K562 (cell line): ENCODE measurements around the gene CEP41. TPM values are rescaled to one million over a fixed set of nuclear protein-coding genes. Genes with fewer than 3 reads are reported as not detected.

Experiments
- ATAC-seq: fragments of 200-7000 bp; cut with Tn5 transposase; 3 replicates; pipeline ENCODE4 v1.9.1; 2020; ENCODE audit warnings: moderate library complexity
- BruUV-seq: library from RNA; stranded (reverse); fragments of 400-500 nt; replicated peaks from 2 replicates; lab custom pipeline; 2021; lab: Mats Ljungman, UMichigan
- CTCF ChIA-PET: fragments of 300-600 bp; formaldehyde crosslinking; extraction: SDS; loops from one replicate; lab custom pipeline; 2021; ENCODE audit warnings: low intra/inter-chr PET ratio; lab: Yijun Ruan, JAX
- POLR2A ChIA-PET: fragments of 300-600, 350-650 bp; sonication (Branson Sonifier 250); formaldehyde crosslinking; extraction: SDS; loops from one replicate; lab custom pipeline; 2021; ENCODE audit warnings: antibody characterized with exemption, inconsistent platforms; lab: Yijun Ruan, JAX
- DNase-seq, 4 experiments: peaks; one replicate each; pipeline versions ENCODE4 v3.0.0 to v3.0.0-alpha.2; 2011 to 2018; ENCODE audit warnings: low spot score in 3 of 4, mixed read lengths in 3 of 4; ENCODE audit errors: extremely low read depth in 1 of 4
- FAIRE-seq: peaks from 2 replicates; lab custom pipeline; 2011; peaks lifted over from hg19 to GRCh38; lab: Jason Lieb, UNC
- H2AFZ ChIP-seq: 2 replicates; pipeline ENCODE4 v1.6.0; 2011; ENCODE audit warnings: low read depth, low read length, control low read depth, inconsistent platforms
- H3K27ac ChIP-seq: fragments of 200-600 bp; 3 replicates; pipeline ENCODE4 v1.8.0; 2011; ENCODE audit warnings: low read depth, mild to moderate bottlenecking, control low read depth, inconsistent platforms, low read length, moderate library complexity, mixed read lengths; ENCODE audit errors: extremely low read depth
- H3K27me3 ChIP-seq, 2 experiments: fragments of 300-600 bp in 1 of 2; 2 replicates in 1 of 2; 3 replicates in 1 of 2; pipeline versions ENCODE4 v1.6.0 to v1.8.0; 2011; ENCODE audit warnings: inconsistent platforms in 2 of 2, low read length in 2 of 2, mild to moderate bottlenecking in 1 of 2, mixed read lengths in 1 of 2, moderate library complexity in 1 of 2; ENCODE audit not compliant: control insufficient read depth in 2 of 2, insufficient read depth in 2 of 2
- H3K36me3 ChIP-seq: fragments of 300-600 bp; 3 replicates; pipeline ENCODE4 v1.8.0; 2011; ENCODE audit warnings: mild to moderate bottlenecking, low read length, inconsistent platforms; ENCODE audit not compliant: control insufficient read depth, insufficient read depth
- H3K4me1 ChIP-seq, 2 experiments: fragments of 200-600 bp in 1 of 2; replicated peaks in 1 of 2; 2 replicates in 1 of 2; 3 replicates in 1 of 2; pipeline versions ENCODE4 v1.5.1 to v1.8.0; 2011; ENCODE audit warnings: inconsistent platforms in 2 of 2, low read length in 2 of 2, mild to moderate bottlenecking in 1 of 2, mixed read lengths in 1 of 2, moderate library complexity in 1 of 2; ENCODE audit not compliant: control insufficient read depth in 2 of 2, insufficient read depth in 2 of 2
- H3K4me2 ChIP-seq: 2 replicates; pipeline ENCODE4 v1.6.1; 2011; ENCODE audit warnings: low read length, control low read depth, inconsistent platforms, mixed read lengths; ENCODE audit not compliant: insufficient read depth
- H3K4me3 ChIP-seq: fragments of 200-600 bp; sonication (generic), shearing (Covaris generic); 2 replicates; pipeline ENCODE4 v1.5.1; 2016; ENCODE audit warnings: control low read depth, inconsistent platforms
- H3K79me2 ChIP-seq: fragments of 200-600 bp; 3 replicates; pipeline ENCODE4 v1.8.0; 2011; ENCODE audit warnings: low read length, inconsistent platforms; ENCODE audit not compliant: control insufficient read depth, insufficient read depth
- H3K9ac ChIP-seq, 2 experiments: 2 replicates each; pipeline versions ENCODE4 v1.6.0 to v1.6.1; 2011; ENCODE audit warnings: low read depth in 2 of 2, low read length in 2 of 2, control low read depth in 1 of 2, inconsistent platforms in 1 of 2, mild to moderate bottlenecking in 1 of 2, mixed read lengths in 1 of 2; ENCODE audit not compliant: insufficient read depth in 1 of 2
- H3K9me1 ChIP-seq: one replicate; pipeline ENCODE4 v1.6.0; 2011; ENCODE audit warnings: inconsistent platforms, mild to moderate bottlenecking, low read length, moderate library complexity; ENCODE audit not compliant: control insufficient read depth, insufficient read depth
- H3K9me3 ChIP-seq: replicated peaks from 2 replicates; pipeline ENCODE4 v1.5.1; 2011; ENCODE audit warnings: low read depth, low read length, inconsistent platforms; ENCODE audit not compliant: control insufficient read depth, insufficient read depth
- H4K20me1 ChIP-seq: replicated peaks from 2 replicates; pipeline ENCODE4 v1.6.1; 2011; ENCODE audit warnings: low read length, inconsistent platforms, mixed read lengths; ENCODE audit not compliant: control insufficient read depth, insufficient read depth
- CHD2 ChIP-seq: IDR thresholded peaks from 2 replicates; pipeline ENCODE4 v1.6.1; 2011; ENCODE audit warnings: low read depth, low read length
- GMEB1 ChIP-seq: fragments of 250-450 bp; sonication (Bioruptor Pico); IDR thresholded peaks from 2 replicates; pipeline ENCODE4 v1.4.0; 2020; ENCODE audit warnings: mild to moderate bottlenecking
- RNF219 ChIP-seq: fragments of 250-450 bp; sonication (Bioruptor Pico); IDR thresholded peaks from 2 replicates; pipeline ENCODE4 v1.5.0; 2022; ENCODE audit warnings: mild to moderate bottlenecking
- SP2 ChIP-seq: IDR thresholded peaks from 2 replicates; pipeline ENCODE4 v1.6.1; 2011; ENCODE audit warnings: mild to moderate bottlenecking, low read depth, low read length, moderate library complexity; ENCODE audit not compliant: poor library complexity, severe bottlenecking; ENCODE audit errors: extremely low read depth
- ZBTB12 ChIP-seq: fragments of 250-450 bp; sonication (Bioruptor Pico); IDR thresholded peaks from 2 replicates; pipeline ENCODE4 v1.4.0; 2020
- ZNF639 ChIP-seq, 2 experiments: fragments of 200-800 bp in 1 of 2; sonication (Bioruptor generic) in 1 of 2; sonication (generic) in 1 of 2; formaldehyde crosslinking in 1 of 2; IDR thresholded peaks in 1 of 2; conservative IDR thresholded peaks in 1 of 2; 2 replicates each; pipeline versions ENCODE4 v1.5.0 to v1.6.1; 2016 to 2020; ENCODE audit warnings: missing compliant biosample characterization in 1 of 2, missing genetic modification characterization in 1 of 2, missing genetic modification reagents in 1 of 2
- ZNF668 ChIP-seq: fragments of 250-450 bp; sonication (Bioruptor Pico); IDR thresholded peaks from 2 replicates; pipeline ENCODE4 v1.8.0; 2022; ENCODE audit warnings: mild to moderate bottlenecking, inconsistent platforms
- WGBS: fragments of 100-300 bp; shearing (Covaris generic); methylation state at CpG from one replicate; pipeline ENCODE4 v1.1.6; 2016; ENCODE audit warnings: low coverage, mixed read lengths; ENCODE audit not compliant: insufficient coverage; ENCODE audit errors: missing lambda C conversion rate; 5-methylcytosine and 5-hydroxymethylcytosine counted together
- in situ Hi-C: fragments of 300-500 bp; cut with MboI; formaldehyde crosslinking; loops from 4 replicates; pipeline ENCODE4 v1.15.0; 2018; ENCODE audit warnings: inconsistent platforms, mixed read lengths
- intact Hi-C: fragments of 100-400 bp; cut with micrococcal nuclease; formaldehyde crosslinking; loops from 2 replicates; pipeline ENCODE4 v1.14.2; 2022
- polyA plus RNA-seq, 8 experiments: library from polyadenylated mRNA; depleted of rRNA in 4 of 8; stranded (reverse) in 5 of 8; unstranded in 3 of 8; fragments of >200 nt; fragmentation: Nextera tagmentation in 2 of 8; fragmentation: Illumina TruSeq in 1 of 8; extraction: Ambion mirVana in 2 of 8; extraction: Trizol in 1 of 8; gene quantifications; 2 replicates each; pipeline versions ENCODE4 v1.2.1 to v1.2.3, GENCODE V29; 2011 to 2014; ENCODE audit warnings: inconsistent platforms in 1 of 8, missing spikeins in 1 of 8
- total RNA-seq, 7 experiments: library from RNA; depleted of rRNA in 6 of 7; stranded (reverse); fragments of >200 nt in 6 of 7; fragmentation: Illumina TruSeq in 2 of 7; extraction: Trizol in 2 of 7; gene quantifications; 2 replicates each; pipeline versions ENCODE4 v1.2.1 to v1.2.3, GENCODE V29; 2011 to 2021; ENCODE audit warnings: low replicate concordance in 1 of 7
- TF ChIP-seq, protein P1 (sequence below), 2 experiments: fragments of 450-650 bp in 1 of 2; sonication (generic) in 1 of 2; formaldehyde crosslinking in 1 of 2; IDR thresholded peaks in 1 of 2; conservative IDR thresholded peaks in 1 of 2; 2 replicates each; pipeline versions ENCODE4 v1.6.1 to v1.8.1; 2016 to 2023; ENCODE audit warnings: mild to moderate bottlenecking in 2 of 2, moderate library complexity in 2 of 2, inconsistent platforms in 1 of 2, missing genetic modification reagents in 1 of 2
- TF ChIP-seq, protein P2 (sequence below): fragments of 450-650 bp; formaldehyde crosslinking; conservative IDR thresholded peaks from 2 replicates; pipeline ENCODE4 v1.4.0; 2022; ENCODE audit warnings: mild to moderate bottlenecking, missing genetic modification characterization

The CEP41 gene
- total and polyA plus RNA-seq, 9 of the 15 experiments (the other 6 are each of a cell fraction or from before 2014, with no cell fraction given), result 1.5 to 15.5 (median 6.4) TPM

DNA sequence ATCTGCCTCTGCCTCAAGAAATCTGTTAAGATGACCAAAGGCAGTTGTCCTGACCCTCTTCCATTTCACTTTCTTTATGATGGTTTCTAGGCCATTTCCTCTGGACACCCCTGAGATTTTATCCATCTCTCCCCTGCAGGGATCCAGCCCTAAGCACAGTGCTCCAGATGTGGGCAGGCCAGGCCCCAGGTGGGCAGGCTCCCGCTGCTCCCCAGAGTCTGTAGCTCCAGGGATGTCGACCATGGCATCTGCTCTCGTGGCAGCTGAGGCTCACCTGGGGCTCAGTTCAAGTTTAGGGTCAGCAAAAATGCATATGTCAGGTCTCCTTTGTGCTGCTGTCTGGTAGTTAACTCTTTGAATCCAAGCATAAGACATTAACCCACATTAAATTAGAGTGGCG, 11.8 kb downstream of the CEP41 start:
- Histone ChIP-seq H3K4me1 (no peaks in the 10 kb centered on the region), H3K4me2 (no peak overlapping the region), H3K36me3 (no peaks in the 10 kb centered on the region), H3K79me2 (no peaks in the 10 kb centered on the region), H3K27me3 (peaks cover 11 to 29% of the 10 kb centered on the region in 2 experiments; a peak in 4 of 5 replicates)
- no TSS peak for BruUV-seq
- no peak for ATAC-seq
- in situ Hi-C loops, result no loop called here
- TF ChIP-seq SP2 (no peak), ZNF668 (CRISPR knock-in tag) (no peak), GMEB1 (CRISPR knock-in tag) (no peak), RNF219 (CRISPR knock-in tag) (no peak), CHD2 (no peak), ZBTB12 (no peak), ZNF639 (CRISPR knock-in tag; conservative IDR thresholded peaks at IDR 0.05 in 1 of 2, IDR thresholded peaks at IDR 0.05 in 1 of 2) (no peak)
- TF ChIP-seq, protein P1, sequence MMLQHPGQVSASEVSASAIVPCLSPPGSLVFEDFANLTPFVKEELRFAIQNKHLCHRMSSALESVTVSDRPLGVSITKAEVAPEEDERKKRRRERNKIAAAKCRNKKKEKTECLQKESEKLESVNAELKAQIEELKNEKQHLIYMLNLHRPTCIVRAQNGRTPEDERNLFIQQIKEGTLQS (IDR thresholded peaks at IDR 0.05), result no peak
- TF ChIP-seq, protein P1 (CRISPR knock-in tag; conservative IDR thresholded peaks at IDR 0.05), result no peak
- TF ChIP-seq, protein P2, sequence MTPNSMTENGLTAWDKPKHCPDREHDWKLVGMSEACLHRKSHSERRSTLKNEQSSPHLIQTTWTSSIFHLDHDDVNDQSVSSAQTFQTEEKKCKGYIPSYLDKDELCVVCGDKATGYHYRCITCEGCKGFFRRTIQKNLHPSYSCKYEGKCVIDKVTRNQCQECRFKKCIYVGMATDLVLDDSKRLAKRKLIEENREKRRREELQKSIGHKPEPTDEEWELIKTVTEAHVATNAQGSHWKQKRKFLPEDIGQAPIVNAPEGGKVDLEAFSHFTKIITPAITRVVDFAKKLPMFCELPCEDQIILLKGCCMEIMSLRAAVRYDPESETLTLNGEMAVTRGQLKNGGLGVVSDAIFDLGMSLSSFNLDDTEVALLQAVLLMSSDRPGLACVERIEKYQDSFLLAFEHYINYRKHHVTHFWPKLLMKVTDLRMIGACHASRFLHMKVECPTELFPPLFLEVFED (CRISPR knock-in tag), result no peak
- TF ChIP-seq, all 486 proteins: peak for 0
- H3K4me3 ChIP-seq, result no peak overlapping the region
- no peak overlapping the region for H2AFZ ChIP-seq
- H3K27ac ChIP-seq, result no peak overlapping the region
- no peak overlapping the region for H3K9ac ChIP-seq
- WGBS, result 9% methylated on average over 4 of the region's 4 CpGs
- POLR2A ChIA-PET, result interaction anchor here (1.1 kb wide), 1 partner anchor 12 kb away, joined by 4 read pairs; the partner anchor contains the start of gene CEP41
- DNase-seq, result no peak
- no peak for FAIRE-seq
- no peaks in the 10 kb centered on the region for H3K9me3 ChIP-seq
- no peaks in the 10 kb centered on the region for H4K20me1 ChIP-seq
- H3K9me1 ChIP-seq, result no peaks in the 10 kb centered on the region
- intact Hi-C loops, result no loop called here
- CTCF ChIA-PET, result no interaction called here
